A549 (cell line): ENCODE data around the gene UHRF2.

ENCODE experiments used
- BHLHE40 ChIP-seq: IDR thresholded peaks from 2 replicates; pipeline ENCODE4 v1.6.1; 2012; ENCODE audit warnings: low read depth, low read length, inconsistent platforms
- GATA3 ChIP-seq: IDR thresholded peaks from 2 replicates; pipeline ENCODE4 v1.6.1; 2012; ENCODE audit warnings: borderline replicate concordance
- JUN ChIP-seq, 2 experiments: fragments of >200 bp; sonication (Bioruptor Twin); formaldehyde crosslinking; IDR thresholded peaks; 2 replicates in 1 of 2; 3 replicates in 1 of 2; pipeline ENCODE4 v1.6.1; 2016 to 2017
- POLR2A ChIP-seq: IDR thresholded peaks from 2 replicates; pipeline ENCODE4 v1.6.1; 2012; ENCODE audit warnings: mild to moderate bottlenecking, low read length
- RCOR1 ChIP-seq: fragments of 150-350 bp; IDR thresholded peaks from 2 replicates; pipeline ENCODE4 v1.6.1; 2014; ENCODE audit warnings: antibody characterized with exemption, low read length, low read depth
- RFX5 ChIP-seq: fragments of 450-650 bp; IDR thresholded peaks from 2 replicates; pipeline ENCODE4 v1.7.1; 2014; ENCODE audit warnings: antibody characterized with exemption, mild to moderate bottlenecking, moderate library complexity
- TP53 ChIP-seq: fragments of 250-450 bp; sonication (Bioruptor Pico); IDR thresholded peaks from 2 replicates; pipeline ENCODE4 v1.5.0; 2021; ENCODE audit warnings: mild to moderate bottlenecking, moderate library complexity
- TF ChIP-seq, protein P1 (sequence below): fragments of 250-450 bp; sonication (Bioruptor Pico); IDR thresholded peaks from 2 replicates; pipeline ENCODE4 v1.5.0; 2021; ENCODE audit warnings: mild to moderate bottlenecking, moderate library complexity, borderline replicate concordance
- TF ChIP-seq, protein P2 (sequence below): fragments of 150-350 bp; IDR thresholded peaks from 2 replicates; pipeline ENCODE4 v1.6.1; 2014; ENCODE audit warnings: low read depth, mild to moderate bottlenecking, low read length
- TF ChIP-seq, protein P3 (sequence below): fragments of >200 bp; sonication (Bioruptor Twin); formaldehyde crosslinking; IDR thresholded peaks from 3 replicates; pipeline ENCODE4 v1.5.1; 2016

DNA sequence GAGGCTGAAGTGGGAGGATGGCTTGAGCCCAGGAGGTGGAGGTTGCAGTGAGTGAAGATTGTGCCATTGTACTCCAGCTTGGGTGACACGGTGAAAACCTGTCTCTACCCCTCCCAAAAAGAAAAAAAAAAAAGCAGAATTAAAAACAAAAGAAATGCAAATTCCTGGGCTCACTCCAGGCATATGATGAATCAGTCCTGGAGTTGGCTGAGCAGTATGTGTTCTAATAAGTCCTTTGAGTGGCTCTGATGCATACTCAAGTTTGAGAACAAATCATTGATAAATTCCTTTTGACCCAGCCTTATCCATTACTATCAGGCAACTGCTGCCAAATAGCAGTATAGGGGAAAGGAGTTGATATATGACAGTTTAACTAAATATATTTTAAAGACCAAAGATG is 28.3 kb downstream of the UHRF2 start:
- TF ChIP-seq, protein P1, sequence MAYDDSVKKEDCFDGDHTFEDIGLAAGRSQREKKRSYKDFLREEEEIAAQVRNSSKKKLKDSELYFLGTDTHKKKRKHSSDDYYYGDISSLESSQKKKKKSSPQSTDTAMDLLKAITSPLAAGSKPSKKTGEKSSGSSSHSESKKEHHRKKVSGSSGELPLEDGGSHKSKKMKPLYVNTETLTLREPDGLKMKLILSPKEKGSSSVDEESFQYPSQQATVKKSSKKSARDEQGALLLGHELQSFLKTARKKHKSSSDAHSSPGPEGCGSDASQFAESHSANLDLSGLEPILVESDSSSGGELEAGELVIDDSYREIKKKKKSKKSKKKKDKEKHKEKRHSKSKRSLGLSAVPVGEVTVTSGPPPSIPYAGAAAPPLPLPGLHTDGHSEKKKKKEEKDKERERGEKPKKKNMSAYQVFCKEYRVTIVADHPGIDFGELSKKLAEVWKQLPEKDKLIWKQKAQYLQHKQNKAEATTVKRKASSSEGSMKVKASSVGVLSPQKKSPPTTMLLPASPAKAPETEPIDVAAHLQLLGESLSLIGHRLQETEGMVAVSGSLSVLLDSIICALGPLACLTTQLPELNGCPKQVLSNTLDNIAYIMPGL (CRISPR knock-in tag): no peak
- TF ChIP-seq POLR2A (no peak), BHLHE40 (no peak), JUN (IDR thresholded peaks at IDR 0.05) (no peak), GATA3 (no peak), RFX5 (no peak), RCOR1 (no peak), TP53 (CRISPR knock-in tag) (no peak)
- TF ChIP-seq, protein P2, sequence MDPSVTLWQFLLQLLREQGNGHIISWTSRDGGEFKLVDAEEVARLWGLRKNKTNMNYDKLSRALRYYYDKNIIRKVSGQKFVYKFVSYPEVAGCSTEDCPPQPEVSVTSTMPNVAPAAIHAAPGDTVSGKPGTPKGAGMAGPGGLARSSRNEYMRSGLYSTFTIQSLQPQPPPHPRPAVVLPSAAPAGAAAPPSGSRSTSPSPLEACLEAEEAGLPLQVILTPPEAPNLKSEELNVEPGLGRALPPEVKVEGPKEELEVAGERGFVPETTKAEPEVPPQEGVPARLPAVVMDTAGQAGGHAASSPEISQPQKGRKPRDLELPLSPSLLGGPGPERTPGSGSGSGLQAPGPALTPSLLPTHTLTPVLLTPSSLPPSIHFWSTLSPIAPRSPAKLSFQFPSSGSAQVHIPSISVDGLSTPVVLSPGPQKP: no peak
- TF ChIP-seq, protein P3, sequence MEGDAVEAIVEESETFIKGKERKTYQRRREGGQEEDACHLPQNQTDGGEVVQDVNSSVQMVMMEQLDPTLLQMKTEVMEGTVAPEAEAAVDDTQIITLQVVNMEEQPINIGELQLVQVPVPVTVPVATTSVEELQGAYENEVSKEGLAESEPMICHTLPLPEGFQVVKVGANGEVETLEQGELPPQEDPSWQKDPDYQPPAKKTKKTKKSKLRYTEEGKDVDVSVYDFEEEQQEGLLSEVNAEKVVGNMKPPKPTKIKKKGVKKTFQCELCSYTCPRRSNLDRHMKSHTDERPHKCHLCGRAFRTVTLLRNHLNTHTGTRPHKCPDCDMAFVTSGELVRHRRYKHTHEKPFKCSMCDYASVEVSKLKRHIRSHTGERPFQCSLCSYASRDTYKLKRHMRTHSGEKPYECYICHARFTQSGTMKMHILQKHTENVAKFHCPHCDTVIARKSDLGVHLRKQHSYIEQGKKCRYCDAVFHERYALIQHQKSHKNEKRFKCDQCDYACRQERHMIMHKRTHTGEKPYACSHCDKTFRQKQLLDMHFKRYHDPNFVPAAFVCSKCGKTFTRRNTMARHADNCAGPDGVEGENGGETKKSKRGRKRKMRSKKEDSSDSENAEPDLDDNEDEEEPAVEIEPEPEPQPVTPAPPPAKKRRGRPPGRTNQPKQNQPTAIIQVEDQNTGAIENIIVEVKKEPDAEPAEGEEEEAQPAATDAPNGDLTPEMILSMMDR: no peak
